ENCODE measurements around the gene TAC4.

Gene TAC4
- total RNA-seq: 0 to 0.25 (median 0.04) reads per million in 18 experiments

GRCh38 chr17:49848019-49848473 lies at the start of gene TAC4:
TSS of gene TAC4 (minus strand) at chr17:49848069. CDS start at chr17:49848017, 52 bp downstream.
- DNase-seq: no peak

- DNase-seq: no peak
These were observed 49.0 kb upstream of the TAC4 start for GRCh38 chr17:49896860-49897259.

- no peak for DNase-seq
These were observed 48.4 kb upstream of the TAC4 start for GRCh38 chr17:49896222-49896621.

- DNase-seq: no peak
These were observed 47.9 kb upstream of the TAC4 start for GRCh38 chr17:49895812-49896211.

- DNase-seq: no peak
These were observed 46.9 kb upstream of the TAC4 start for GRCh38 chr17:49894761-49895160.

- DNase-seq: no peak
These were observed 44.0 kb upstream of the TAC4 start for GRCh38 chr17:49891694-49892389.

- DNase-seq: peak; percentile 23 to 25
These were observed 43.4 kb upstream of the TAC4 start for GRCh38 chr17:49891271-49891670.

- no peak for DNase-seq
These were observed 43.0 kb upstream of the TAC4 start for GRCh38 chr17:49890852-49891251.

- DNase-seq: no peak
These were observed 42.4 kb upstream of the TAC4 start for GRCh38 chr17:49890077-49890821.

- DNase-seq: no peak
These were observed 41.6 kb upstream of the TAC4 start for GRCh38 chr17:49889500-49889899.

GRCh38 chr17:49887744-49888360 lies 40.0 kb upstream of the TAC4 start:
- no peak for DNase-seq

GRCh38 chr17:49887086-49887743 lies 39.3 kb upstream of the TAC4 start:
- DNase-seq: no peak

- no peak for DNase-seq
These were observed 38.2 kb upstream of the TAC4 start for GRCh38 chr17:49886036-49886435.

- DNase-seq: no peak
These were observed 34.6 kb upstream of the TAC4 start for GRCh38 chr17:49882434-49882833.

- no peak for DNase-seq
These were observed 33.2 kb upstream of the TAC4 start for GRCh38 chr17:49881054-49881402.

- peak; percentile 54 to 65 for DNase-seq
These were observed 32.6 kb upstream of the TAC4 start for GRCh38 chr17:49880291-49881053.

- no peak for DNase-seq
These were observed 31.3 kb upstream of the TAC4 start for GRCh38 chr17:49878931-49879904.

- no peak for DNase-seq
These were observed 27.8 kb upstream of the TAC4 start for GRCh38 chr17:49875685-49876084.

- DNase-seq: no peak
These were observed 27.0 kb upstream of the TAC4 start for GRCh38 chr17:49874911-49875310.

GRCh38 chr17:49873926-49874325 lies 26.1 kb upstream of the TAC4 start:
- DNase-seq: no peak

- no peak for DNase-seq
These were observed 25.6 kb upstream of the TAC4 start for GRCh38 chr17:49873466-49873865.

All from inflammatory macrophage (primary cell).